ENCODE data around the gene ELK1.
"Not testable (repeated sequence)": the region's sequence is repeated elsewhere in the genome, so short reads cannot be mapped to it uniquely, and the experiment has no call there.

The ELK1 gene

DNA sequence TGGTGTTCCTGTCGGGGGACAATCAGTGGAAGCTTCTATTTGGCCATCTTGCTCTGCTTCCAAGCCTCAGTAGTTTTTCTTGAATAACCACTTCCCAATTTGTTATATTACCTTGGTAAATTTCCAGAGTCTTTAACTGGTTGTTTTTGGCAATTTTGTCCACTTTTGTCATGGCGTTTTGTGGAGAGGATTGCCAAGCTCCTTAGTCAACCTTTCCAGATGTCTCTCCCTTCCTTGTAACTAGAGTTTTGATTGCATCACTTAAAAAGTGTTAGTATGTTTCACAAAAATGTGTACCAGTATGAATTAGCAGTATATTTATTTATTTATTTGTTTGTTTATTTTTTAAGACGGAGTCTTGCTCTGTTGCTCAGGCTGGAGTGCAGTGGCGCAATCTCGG is 24.4 kb upstream of the ELK1 start:
- TF ChIP-seq CTCF (conservative IDR thresholded peaks at IDR 0.05): no peak
- no peak overlapping the region for H3K27ac ChIP-seq

- not testable (repeated sequence) for H3K27ac ChIP-seq
These were observed 15.4 kb upstream of the ELK1 start for GRCh38 chrX:47665797-47666196.

GRCh38 chrX:47664737-47665136 is 14.4 kb upstream of the ELK1 start:
- TF ChIP-seq CTCF (conservative IDR thresholded peaks at IDR 0.05): no peak
- no peak overlapping the region for H3K27ac ChIP-seq

DNA sequence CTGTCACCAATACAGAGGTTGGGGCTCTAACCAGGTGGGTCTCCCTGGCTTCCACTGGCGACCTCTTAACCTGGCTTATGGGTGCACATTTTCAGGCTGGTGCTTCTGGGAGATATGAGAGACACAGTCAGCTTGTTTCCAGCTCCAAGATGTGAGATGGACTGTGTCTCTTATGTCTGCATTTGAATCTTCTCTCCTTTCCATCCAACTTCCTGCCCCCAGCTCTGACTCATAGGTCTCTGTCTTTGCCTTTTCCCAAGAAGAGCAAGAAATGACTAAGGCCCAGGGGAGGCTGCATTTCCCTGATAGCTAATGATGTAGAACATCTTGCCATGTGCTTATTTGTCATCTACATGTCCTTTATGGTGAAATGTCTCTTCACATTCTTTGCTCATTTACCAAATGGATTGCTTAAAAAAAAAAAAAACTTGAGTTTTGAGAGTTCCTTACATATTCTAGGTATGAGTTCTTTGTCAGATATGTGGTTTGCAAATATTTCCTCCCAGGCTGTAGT is 11.8 kb upstream of the ELK1 start:
- no peak for TF ChIP-seq CTCF (conservative IDR thresholded peaks at IDR 0.05)
- H3K27ac ChIP-seq: no peak overlapping the region

GRCh38 chrX:47661539-47661938 is 11.2 kb upstream of the ELK1 start:
- H3K27ac ChIP-seq: no peak overlapping the region
- no peak for TF ChIP-seq CTCF (conservative IDR thresholded peaks at IDR 0.05)

GRCh38 chrX:47659421-47659726 is 9.0 kb upstream of the ELK1 start:
- no peak for TF ChIP-seq CTCF (conservative IDR thresholded peaks at IDR 0.05)
- H3K27ac ChIP-seq: peak overlapping the region; percentile 63

GRCh38 chrX:47658684-47659420 is 8.5 kb upstream of the ELK1 start, which contains the start of gene UXT:
Gene UXT (minus strand): TSS chrX:47659180. CDS start chrX:47658927, 253 bp downstream.
- H3K27ac ChIP-seq: peak within 1 kb of the TSS; percentile 63
- no peak for TF ChIP-seq CTCF (conservative IDR thresholded peaks at IDR 0.05)

DNA sequence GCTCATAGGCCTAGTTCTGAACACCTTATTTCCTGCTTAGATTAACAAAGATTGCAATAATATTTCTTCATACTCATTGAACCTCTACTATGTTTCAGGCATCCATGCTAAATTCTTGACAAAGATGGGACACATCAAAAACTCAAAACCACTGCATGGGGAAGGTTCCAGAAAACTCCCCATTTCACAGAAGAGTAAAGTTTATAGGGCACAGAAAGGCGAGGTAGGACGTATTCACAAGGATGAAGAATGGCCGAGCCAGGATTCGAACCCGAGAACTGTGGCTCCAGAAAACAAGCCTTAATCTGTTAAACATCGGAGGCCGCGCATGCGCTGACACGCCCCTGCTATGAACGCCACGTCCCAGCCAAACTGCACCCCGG is 7.9 kb upstream of the ELK1 start:
- H3K27ac ChIP-seq: peak overlapping the region; percentile 63
- no peak for TF ChIP-seq CTCF (conservative IDR thresholded peaks at IDR 0.05)

Data from VCaP (cell line).